ENCODE results near the gene IL21.

IL21 gene

GRCh38 chr4:122632396-122633143 lies 11.7 kb upstream of the IL21 start:
- DNase-seq (ENCODE audit: low read depth) = no peak

- DNase-seq (ENCODE audit: low read depth) = no peak
Measured at GRCh38 chr4:122625156-122625555, 4.3 kb upstream of the IL21 start.

- DNase-seq (ENCODE audit: low read depth) = no peak
Measured at GRCh38 chr4:122624205-122624604, 3.3 kb upstream of the IL21 start.

GRCh38 chr4:122623637-122624166 lies 2.8 kb upstream of the IL21 start:
- no peak for DNase-seq (ENCODE audit: low read depth)

- no peak for DNase-seq (ENCODE audit: low read depth)
Measured at GRCh38 chr4:122622400-122622799, 1.5 kb upstream of the IL21 start.

- no peak for DNase-seq (ENCODE audit: low read depth)
Measured at GRCh38 chr4:122619611-122620010, 1.3 kb downstream of the IL21 start.

GRCh38 chr4:122617597-122618593 lies 3.0 kb downstream of the IL21 start:
- DNase-seq (ENCODE audit: low read depth) = no peak

GRCh38 chr4:122616915-122617596 lies 3.8 kb downstream of the IL21 start:
- DNase-seq (ENCODE audit: low read depth) = no peak

- no peak for DNase-seq (ENCODE audit: low read depth)
Measured at GRCh38 chr4:122614621-122615020, 6.2 kb downstream of the IL21 start.

GRCh38 chr4:122612540-122612939 lies 8.3 kb downstream of the IL21 start:
- DNase-seq (ENCODE audit: low read depth) = no peak

GRCh38 chr4:122606364-122607043 lies 14.4 kb downstream of the IL21 start:
- no peak for DNase-seq (ENCODE audit: low read depth)

- no peak for DNase-seq (ENCODE audit: low read depth)
Measured at GRCh38 chr4:122604146-122604545, 16.7 kb downstream of the IL21 start.

- no peak for DNase-seq (ENCODE audit: low read depth)
Measured at GRCh38 chr4:122603156-122603574, 17.7 kb downstream of the IL21 start.

- no peak for DNase-seq (ENCODE audit: low read depth)
Measured at GRCh38 chr4:122602277-122603142, 18.4 kb downstream of the IL21 start.

- DNase-seq (ENCODE audit: low read depth) = no peak
Measured at GRCh38 chr4:122591196-122591595, 29.7 kb downstream of the IL21 start.

- DNase-seq (ENCODE audit: low read depth) = no peak
Measured at GRCh38 chr4:122588453-122589238, 32.2 kb downstream of the IL21 start.

GRCh38 chr4:122584519-122584918 lies 36.3 kb downstream of the IL21 start:
- no peak for DNase-seq (ENCODE audit: low read depth)

- DNase-seq (ENCODE audit: low read depth) = no peak
Measured at GRCh38 chr4:122583906-122584305, 37.0 kb downstream of the IL21 start.
